A549 (cell line): ENCODE measurements around the gene ADIRF. TPM values are rescaled to one million over a fixed set of nuclear protein-coding genes. Genes with fewer than 3 reads are reported as not detected.

ENCODE experiments used
- ATAC-seq, 2 experiments: fragments of 200-7000 bp in 1 of 2; fragments of >200 bp in 1 of 2; cut with Nextera tagmentation in 1 of 2; cut with Tn5 transposase in 1 of 2; 3 replicates each; pipeline versions ENCODE4 v1.8.0 to v1.9.1; 2018 to 2020; ENCODE audit warnings: mild to moderate bottlenecking in 1 of 2, moderate library complexity in 1 of 2
- CTCF ChIA-PET: fragments of 300-600 bp; sonication (Branson Sonifier 250); formaldehyde crosslinking; extraction: SDS; loops from one replicate; lab custom pipeline; 2021; ENCODE audit warnings: antibody characterized with exemption, inconsistent platforms; lab: Yijun Ruan, JAX
- POLR2A ChIA-PET: fragments of 350-600 bp; formaldehyde crosslinking; extraction: SDS; loops from one replicate; lab custom pipeline; 2021; ENCODE audit warnings: antibody characterized with exemption, inconsistent platforms; lab: Yijun Ruan, JAX
- DNase-seq, 2 experiments: peaks; one replicate each; pipeline versions ENCODE4 v3.0.0 to v3.0.0-alpha.2; 2011 to 2016; ENCODE audit warnings: low read depth in 1 of 2, low spot score in 1 of 2
- FAIRE-seq: peaks from 2 replicates; lab custom pipeline; 2011; peaks lifted over from hg19 to GRCh38; lab: Jason Lieb, UNC
- H3K27ac ChIP-seq, 2 experiments: fragments of >200 bp; sonication (Bioruptor Twin); formaldehyde crosslinking; 3 replicates each; pipeline ENCODE4 v1.5.1; 2016 to 2017
- H3K4me1 ChIP-seq: fragments of >200 bp; sonication (Bioruptor Twin); formaldehyde crosslinking; 3 replicates; pipeline ENCODE4 v1.6.1; 2016
- H3K4me2 ChIP-seq: fragments of >200 bp; sonication (Bioruptor Twin); formaldehyde crosslinking; 3 replicates; pipeline ENCODE4 v1.6.1; 2016
- H3K4me3 ChIP-seq: fragments of >200 bp; sonication (Bioruptor Twin); formaldehyde crosslinking; 3 replicates; pipeline ENCODE4 v1.5.1; 2016
- H3K9me3 ChIP-seq: fragments of >200 bp; sonication (Bioruptor Twin); formaldehyde crosslinking; 3 replicates; pipeline ENCODE4 v1.6.1; 2016
- ATOH8 ChIP-seq: fragments of 250-450 bp; sonication (Bioruptor Pico); IDR thresholded peaks from 2 replicates; pipeline ENCODE4 v1.5.0; 2020; ENCODE audit warnings: low read depth, mild to moderate bottlenecking, moderate library complexity
- BCL3 ChIP-seq: fragments of >200 bp; sonication (Bioruptor Twin); formaldehyde crosslinking; IDR thresholded peaks from 3 replicates; pipeline ENCODE4 v1.6.1; 2016
- CBX8 ChIP-seq: fragments of 200-600 bp; sonication (generic); IDR thresholded peaks from 2 replicates; pipeline ENCODE4 v1.6.1; 2016
- CEBPB ChIP-seq, 2 experiments: fragments of >200 bp in 1 of 2; sonication (Bioruptor Twin) in 1 of 2; formaldehyde crosslinking in 1 of 2; IDR thresholded peaks; 2 replicates each; pipeline ENCODE4 v1.6.1; 2012 to 2016
- EHF ChIP-seq: fragments of 250-450 bp; sonication (Bioruptor Pico); IDR thresholded peaks from 2 replicates; pipeline ENCODE4 v1.5.0; 2020; ENCODE audit warnings: mild to moderate bottlenecking
- EHMT2 ChIP-seq: fragments of 200-600 bp; sonication (generic); IDR thresholded peaks from 2 replicates; pipeline ENCODE4 v1.6.1; 2016; ENCODE audit warnings: antibody characterized with exemption, low read depth, mild to moderate bottlenecking, moderate library complexity
- GATA3 ChIP-seq: IDR thresholded peaks from 2 replicates; pipeline ENCODE4 v1.6.1; 2012; ENCODE audit warnings: borderline replicate concordance
- HDAC2 ChIP-seq: fragments of 200-600 bp; sonication (generic); IDR thresholded peaks from 2 replicates; pipeline ENCODE4 v1.6.1; 2016
- HOXA7 ChIP-seq: fragments of 250-450 bp; sonication (Bioruptor Pico); IDR thresholded peaks from 2 replicates; pipeline ENCODE4 v1.5.0; 2020; ENCODE audit warnings: mild to moderate bottlenecking, moderate library complexity
- JUN ChIP-seq, 2 experiments: fragments of >200 bp; sonication (Bioruptor Twin); formaldehyde crosslinking; IDR thresholded peaks; 2 replicates in 1 of 2; 3 replicates in 1 of 2; pipeline ENCODE4 v1.6.1; 2016 to 2017
- KDM5A ChIP-seq: fragments of 200-600 bp; sonication (generic); IDR thresholded peaks from 2 replicates; pipeline ENCODE4 v1.6.1; 2016; ENCODE audit warnings: antibody characterized with exemption, mild to moderate bottlenecking
- MAZ ChIP-seq: fragments of 150-350 bp; IDR thresholded peaks from 2 replicates; pipeline ENCODE4 v1.6.1; 2014; ENCODE audit warnings: antibody characterized with exemption, low read depth, low read length, borderline replicate concordance
- MYC ChIP-seq: IDR thresholded peaks from 2 replicates; pipeline ENCODE4 v1.6.1; 2012; ENCODE audit warnings: mild to moderate bottlenecking, inconsistent platforms, low read length, improper control_type of control experiment, borderline replicate concordance
- NPAS2 ChIP-seq: fragments of 250-450 bp; sonication (Bioruptor Pico); IDR thresholded peaks from 2 replicates; pipeline ENCODE4 v1.8.0; 2022; ENCODE audit warnings: mild to moderate bottlenecking, moderate library complexity, borderline replicate concordance
- POLR2A ChIP-seq: IDR thresholded peaks from 2 replicates; pipeline ENCODE4 v1.6.1; 2012; ENCODE audit warnings: mild to moderate bottlenecking, low read length
- RARB ChIP-seq: fragments of 250-450 bp; sonication (Bioruptor Pico); IDR thresholded peaks from 2 replicates; pipeline ENCODE4 v1.8.0; 2021; ENCODE audit warnings: mild to moderate bottlenecking, moderate library complexity
- RFX5 ChIP-seq: fragments of 450-650 bp; IDR thresholded peaks from 2 replicates; pipeline ENCODE4 v1.7.1; 2014; ENCODE audit warnings: antibody characterized with exemption, mild to moderate bottlenecking, moderate library complexity
- SREBF2 ChIP-seq: fragments of 450-650 bp; IDR thresholded peaks from 2 replicates; pipeline ENCODE4 v1.6.1; 2014; ENCODE audit warnings: mild to moderate bottlenecking, moderate library complexity
- ZSCAN20 ChIP-seq: fragments of 250-450 bp; sonication (Bioruptor Pico); IDR thresholded peaks from 2 replicates; pipeline ENCODE4 v1.8.0; 2022; ENCODE audit warnings: mild to moderate bottlenecking, moderate library complexity
- WGBS: methylation state at CpG from one replicate; pipeline ENCODE4 v1.1.6; 2017; ENCODE audit errors: missing lambda C conversion rate; 5-methylcytosine and 5-hydroxymethylcytosine counted together
- polyA plus RNA-seq, 4 experiments: library from polyadenylated mRNA; depleted of rRNA in 3 of 4; stranded (reverse); fragments of >200 nt; fragmentation: RNase III in 1 of 4; extraction: RNeasy Plus Mini Kit Qiagen cat#74134 plus additional on column Dnase treatment in 1 of 4; gene quantifications; 2 replicates in 3 of 4; 3 replicates in 1 of 4; pipeline ENCODE4 v1.2.3, GENCODE V29; 2011 to 2017

ADIRF gene
- polyA plus RNA-seq, 2 of the 4 experiments (the other 2 are of a cell fraction): not detected

- no peak for TF ChIP-seq CEBPB (IDR thresholded peaks at IDR 0.05)
- no peak for TF ChIP-seq RARB (CRISPR knock-in tag)
Observed at GRCh38 chr10:86953747-86954680, 14.3 kb upstream of the ADIRF start (continued).

GRCh38 chr10:86954681-86955500 is 13.4 kb upstream of the ADIRF start:
- H3K4me1 ChIP-seq: peaks cover 39% of the 10 kb centered on the region
- WGBS: 93% methylated on average over 5 of the region's 13 CpGs
- H3K4me2 ChIP-seq: 0 out of 3 replicates have a peak overlapping the region, but pooled peaks have one; percentile 7
- CTCF ChIA-PET: interaction anchor here (1.1 to 4.9 kb wide), 6 partner anchors 9 to 21 kb away, joined by 3 to 42 read pairs (median 8); no protein-coding TSS in a partner anchor
- H3K4me3 ChIP-seq: no peak overlapping the region
- DNase-seq (no peak), ATAC-seq (no peak), FAIRE-seq (no peak)
- no peak for TF ChIP-seq KDM5A
- TF ChIP-seq NPAS2 (CRISPR knock-in tag): no peak
- no peak for TF ChIP-seq EHMT2
- no peak for TF ChIP-seq MAZ
- TF ChIP-seq CBX8: no peak
- TF ChIP-seq POLR2A: no peak
- no peak for TF ChIP-seq MYC
- TF ChIP-seq ZSCAN20 (CRISPR knock-in tag): no peak
- TF ChIP-seq RARB (CRISPR knock-in tag): no peak
- no peak for TF ChIP-seq ATOH8
- TF ChIP-seq GATA3: no peak
- TF ChIP-seq SREBF2: no peak
- TF ChIP-seq RFX5: no peak
- no peak for TF ChIP-seq HDAC2
- TF ChIP-seq EHF (CRISPR knock-in tag): no peak
- no peak for TF ChIP-seq BCL3
- H3K27ac ChIP-seq: peak overlapping the region in 1 of 2 experiments; percentile 48; a peak in 3 of 6 replicates
- POLR2A ChIA-PET: interaction anchor here (0.9 kb wide), 1 partner anchor 16 kb away, joined by 3 read pairs; no protein-coding TSS in a partner anchor
- no peaks in the 10 kb centered on the region for H3K9me3 ChIP-seq

GRCh38 chr10:86955501-86956194 is 12.6 kb upstream of the ADIRF start:
- peak overlapping the region in 1 of 2 experiments; percentile 48; a peak in 1 of 6 replicates for H3K27ac ChIP-seq
- CTCF ChIA-PET: interaction anchor here (1.2 to 5.6 kb wide), 5 partner anchors 10 to 17 kb away, joined by 4 to 42 read pairs (median 14); partner anchors contain the start of gene ADIRF
- peaks cover 46% of the 10 kb centered on the region for H3K4me1 ChIP-seq
- TF ChIP-seq JUN (IDR thresholded peaks at IDR 0.05) (no peak), GATA3 (no peak), HOXA7 (CRISPR knock-in tag) (no peak)
- ATAC-seq (no peak), FAIRE-seq (no peak), DNase-seq (no peak)
- H3K4me2 ChIP-seq: no peak overlapping the region
- WGBS: 82% methylated on average over 13 of the region's 16 CpGs
- H3K9me3 ChIP-seq: no peaks in the 10 kb centered on the region
- no peak overlapping the region for H3K4me3 ChIP-seq
- POLR2A ChIA-PET: interaction anchor here (1.8 kb wide), 1 partner anchor 15 kb away, joined by 5 read pairs; no protein-coding TSS in a partner anchor
